Measurements from ENCODE around the gene EFL1. TPM values are rescaled to one million over a fixed set of nuclear protein-coding genes. Genes with fewer than 3 reads are reported as not detected.

Gene EFL1
- total and polyA plus RNA-seq, 2 of the 4 experiments (the other 2 are of a cell fraction) = 10.1 to 24.6 TPM

GRCh38 chr15:82173108-82173507, 89.4 kb downstream of the EFL1 start:
- BruUV-seq (replicated peaks) = no TSS peak
- no peak for ATAC-seq (ENCODE audit: low read depth)

More at GRCh38 chr15:82173108-82173507, 89.4 kb downstream of the EFL1 start:
- ChIA-PET POLR2A (ENCODE audit: unreplicated experiment) (no interaction called here), CTCF (no interaction called here)
- H3K9ac ChIP-seq (ENCODE audit: low read depth, low read length) = no peak overlapping the region
- H3K14ac ChIP-seq (replicated peaks; ENCODE audit: low read depth, low read length) = no peak overlapping the region
- no peaks in the 10 kb centered on the region for H3K9me3 ChIP-seq (ENCODE audit: control insufficient read depth, insufficient read depth, low read length)
- no peak overlapping the region for H3K56ac ChIP-seq (ENCODE audit: extremely low read depth, insufficient read depth, low read length)
- no peak overlapping the region for H2BK15ac ChIP-seq (ENCODE audit: low read depth, low read length)
- no peak overlapping the region for H3K4me3 ChIP-seq (ENCODE audit: insufficient read depth, low read depth, low read length)
- H4K5ac ChIP-seq (ENCODE audit: low read depth, low read length) = no peak overlapping the region
- no peak overlapping the region for H3K4me2 ChIP-seq (ENCODE audit: low read depth, low read length)
- no peak overlapping the region for H3K27ac ChIP-seq (ENCODE audit: insufficient read depth, low read length)
- H3K18ac ChIP-seq (ENCODE audit: low read depth, low read length) = no peak overlapping the region
- H4K91ac ChIP-seq (ENCODE audit: insufficient read depth, low read depth, low read length) = no peak overlapping the region
- no peaks in the 10 kb centered on the region for H3K36me3 ChIP-seq (ENCODE audit: control insufficient read depth, insufficient read depth, low read length)
- no peak overlapping the region for H4K8ac ChIP-seq (ENCODE audit: low read depth in 2 of 2, low read length in 2 of 2)
- H2AFZ ChIP-seq (replicated peaks; ENCODE audit: low read length, poor library complexity) = no peak overlapping the region
- no peak overlapping the region for H2BK20ac ChIP-seq (ENCODE audit: low read depth, low read length)
- H2BK5ac ChIP-seq (ENCODE audit: low read depth, low read length, poor library complexity, severe bottlenecking) = no peak overlapping the region
- peaks cover 4 to 9% of the 10 kb centered on the region in 2 experiments; a peak in 2 of 4 replicates for H3K79me1 ChIP-seq (ENCODE audit: low read depth in 1 of 2, low read length in 2 of 2)
- TF ChIP-seq MXI1 (IDR thresholded peaks at IDR 0.05; ENCODE audit: borderline replicate concordance, low read depth, low read length) (no peak), MAFK (IDR thresholded peaks at IDR 0.05; ENCODE audit: low read depth, low read length) (0 out of 2 replicates have a peak, but pooled peaks have one; percentile 30)
- no peaks in the 10 kb centered on the region for H3K27me3 ChIP-seq (ENCODE audit: control insufficient read depth, insufficient read depth, low read length)
- H2BK120ac ChIP-seq (ENCODE audit: low read depth, low read length) = no peak overlapping the region
- dilution Hi-C loops (cut with HindIII; ENCODE audit: low sequenced_read_pairs, unreplicated experiment) (no loop called here), in situ Hi-C loops (cut with MboI; ENCODE audit: low sequenced_read_pairs) (no loop called here), intact Hi-C loops (cut with micrococcal nuclease) (no loop called here)
- WGBS, 2 experiments (ENCODE audit: extremely low coverage in 2 of 2, insufficient read length in 1 of 2) = no CpG with 5 or more reads among the region's 1 CpG
- peaks cover under 1% of the 10 kb centered on the region; the same call in 1 of the 2 replicates for H4K20me1 ChIP-seq (ENCODE audit: insufficient read depth, low read length)
- no peak overlapping the region for H2AK5ac ChIP-seq (ENCODE audit: low read depth, low read length)
- H3K4me1 ChIP-seq (ENCODE audit: control insufficient read depth, insufficient read depth, low read length) = peaks cover 3% of the 10 kb centered on the region
- H3K23ac ChIP-seq (ENCODE audit: low read depth, low read length) = no peak overlapping the region
- H2AK9ac ChIP-seq (replicated peaks; ENCODE audit: low read depth, low read length, poor library complexity) = no peak overlapping the region
- no peak for DNase-seq
- H3K4ac ChIP-seq (ENCODE audit: low read depth, low read length) = no peak overlapping the region
- H3K9me1 ChIP-seq (ENCODE audit: insufficient read depth, low read length) = peaks cover under 1% of the 10 kb centered on the region; the same call in 1 of the 2 replicates
